WTC11 (cell line): ENCODE data around the gene LCN1. TPM values are rescaled to one million over a fixed set of nuclear protein-coding genes. Genes with fewer than 3 reads are reported as not detected.
A peak's percentile ranks its signal among the peaks of the same experiment; 100 is the strongest.

Experiments
- ATAC-seq: fragments of 200-7000 bp; cut with Tn5 transposase; 2 replicates; pipeline ENCODE4 v1.10.0; 2021; ENCODE audit warnings: mild to moderate bottlenecking, moderate library complexity
- CTCF ChIA-PET: fragments of 300-600 bp; sonication (Branson Sonifier 250); formaldehyde crosslinking; loops from one replicate; lab custom pipeline; 2021; ENCODE audit warnings: antibody characterized with exemption; lab: Charles Lee
- POLR2A ChIA-PET: fragments of 350-600 bp; sonication (Branson Sonifier 250); formaldehyde crosslinking; loops from one replicate; lab custom pipeline; 2021; ENCODE audit warnings: antibody characterized with exemption; lab: Charles Lee
- DNase-seq: peaks from one replicate; pipeline ENCODE4 v3.0.0; 2021; ENCODE audit warnings: low spot score
- H3K27ac Mint-ChIP-seq: 2 replicates; pipeline ENCODE4 v1.8.0; 2021; ENCODE audit warnings: mixed read lengths
- H3K27me3 Mint-ChIP-seq: 2 replicates; pipeline ENCODE4 v1.8.0; 2021; ENCODE audit warnings: low read depth, mild to moderate bottlenecking, moderate library complexity, mixed read lengths
- H3K36me3 Mint-ChIP-seq: 2 replicates; pipeline ENCODE4 v1.8.0; 2021; ENCODE audit warnings: mixed read lengths
- H3K4me1 Mint-ChIP-seq: 2 replicates; pipeline ENCODE4 v1.8.0; 2022; ENCODE audit warnings: mixed read lengths
- H3K4me3 Mint-ChIP-seq: 2 replicates; pipeline ENCODE4 v1.8.0; 2021; ENCODE audit warnings: mild to moderate bottlenecking, moderate library complexity, mixed read lengths
- H3K9me3 Mint-ChIP-seq: 2 replicates; pipeline ENCODE4 v1.8.0; 2021; ENCODE audit warnings: mixed read lengths
- ATF1 ChIP-seq: sonication (generic); formaldehyde crosslinking; IDR thresholded peaks from 2 replicates; pipeline ENCODE4 v1.8.1; 2023; ENCODE audit warnings: mild to moderate bottlenecking, moderate library complexity, missing genetic modification reagents
- ATF6 ChIP-seq: sonication (generic); formaldehyde crosslinking; IDR thresholded peaks from 2 replicates; pipeline ENCODE4 v1.8.1; 2023; ENCODE audit warnings: mild to moderate bottlenecking, missing genetic modification reagents
- FOXK1 ChIP-seq: sonication (generic); formaldehyde crosslinking; IDR thresholded peaks from 2 replicates; pipeline ENCODE4 v1.8.0; 2022; ENCODE audit warnings: mild to moderate bottlenecking, moderate library complexity, missing genetic modification reagents
- FOXP1 ChIP-seq: sonication (generic); formaldehyde crosslinking; IDR thresholded peaks from 2 replicates; pipeline ENCODE4 v1.8.0; 2022; ENCODE audit warnings: missing genetic modification reagents, mild to moderate bottlenecking, moderate library complexity, borderline replicate concordance
- GRHL2 ChIP-seq: fragments of 250-450 bp; sonication (Bioruptor Pico); IDR thresholded peaks from 2 replicates; pipeline ENCODE4 v1.8.0; 2022; ENCODE audit warnings: mild to moderate bottlenecking, moderate library complexity; ENCODE audit not compliant: insufficient replicate concordance, severe bottlenecking
- HMGA2 ChIP-seq: fragments of 250-450 bp; sonication (Bioruptor Pico); IDR thresholded peaks from 2 replicates; pipeline ENCODE4 v1.4.0; 2021; ENCODE audit warnings: mild to moderate bottlenecking, moderate library complexity
- MAX ChIP-seq: sonication (generic); formaldehyde crosslinking; IDR thresholded peaks from 2 replicates; pipeline ENCODE4 v1.8.0; 2022; ENCODE audit warnings: mild to moderate bottlenecking, missing genetic modification reagents
- NR3C1 ChIP-seq: sonication (generic); formaldehyde crosslinking; conservative IDR thresholded peaks from 2 replicates; pipeline ENCODE4 v1.8.1; 2023; ENCODE audit warnings: low read depth, mild to moderate bottlenecking, missing genetic modification reagents
- PRDM15 ChIP-seq: sonication (generic); formaldehyde crosslinking; IDR thresholded peaks from 2 replicates; pipeline ENCODE4 v1.8.0; 2022; ENCODE audit warnings: missing genetic modification reagents
- SOX15 ChIP-seq: fragments of 250-450 bp; sonication (Bioruptor Pico); IDR thresholded peaks from 2 replicates; pipeline ENCODE4 v1.9.0; 2021; ENCODE audit warnings: mild to moderate bottlenecking
- SP1 ChIP-seq: sonication (generic); formaldehyde crosslinking; conservative IDR thresholded peaks from 2 replicates; pipeline ENCODE4 v1.8.1; 2022; ENCODE audit warnings: missing genetic modification reagents
- TEAD1 ChIP-seq: sonication (generic); formaldehyde crosslinking; IDR thresholded peaks from 2 replicates; pipeline ENCODE4 v1.8.0; 2022; ENCODE audit warnings: mild to moderate bottlenecking, missing genetic modification reagents
- USF1 ChIP-seq: sonication (generic); formaldehyde crosslinking; IDR thresholded peaks from 2 replicates; pipeline ENCODE4 v1.8.0; 2022; ENCODE audit warnings: mild to moderate bottlenecking, missing genetic modification reagents
- USF2 ChIP-seq: sonication (generic); formaldehyde crosslinking; IDR thresholded peaks from 2 replicates; pipeline ENCODE4 v1.8.1; 2023; ENCODE audit warnings: mild to moderate bottlenecking, missing genetic modification reagents, moderate library complexity
- ZBTB21 ChIP-seq: sonication (generic); formaldehyde crosslinking; IDR thresholded peaks from 2 replicates; pipeline ENCODE4 v1.8.1; 2023; ENCODE audit warnings: mild to moderate bottlenecking, missing genetic modification reagents, borderline replicate concordance
- ZNF232 ChIP-seq: sonication (generic); formaldehyde crosslinking; IDR thresholded peaks from 2 replicates; pipeline ENCODE4 v1.8.0; 2022; ENCODE audit warnings: mild to moderate bottlenecking, missing genetic modification reagents
- ZNF396 ChIP-seq: fragments of 250-450 bp; sonication (Bioruptor Pico); IDR thresholded peaks from 2 replicates; pipeline ENCODE4 v1.8.0; 2021; ENCODE audit warnings: mild to moderate bottlenecking, moderate library complexity, borderline replicate concordance
- ZNF416 ChIP-seq: fragments of 250-450 bp; sonication (Bioruptor Pico); IDR thresholded peaks from 2 replicates; pipeline ENCODE4 v1.9.0; 2021; ENCODE audit warnings: mild to moderate bottlenecking, inconsistent platforms
- ZSCAN18 ChIP-seq: fragments of 250-450 bp; sonication (Bioruptor Pico); IDR thresholded peaks from 2 replicates; pipeline ENCODE4 v2.1.2; 2022; ENCODE audit warnings: mild to moderate bottlenecking, moderate library complexity
- total RNA-seq: library from RNA; stranded (reverse); gene quantifications from 3 replicates; pipeline ENCODE4 v1.2.3, GENCODE V29; 2021

The LCN1 gene
- total RNA-seq, 1 experiment from 2014 or later, result not detected

GRCh38 chr9:135478191-135478590 is 43.0 kb upstream of the LCN1 start:
- Mint-ChIP-seq H3K4me3 (peak overlapping the region; percentile 79), H3K36me3 (no peaks in the 10 kb centered on the region), H3K27me3 (no peaks in the 10 kb centered on the region; the same call in 1 of the 2 replicates), H3K27ac (no peak overlapping the region), H3K9me3 (no peaks in the 10 kb centered on the region), H3K4me1 (peaks cover 26% of the 10 kb centered on the region)
- POLR2A ChIA-PET, result no interaction called here
- DNase-seq (no peak), ATAC-seq (no peak)
- CTCF ChIA-PET, result interaction anchor here (0.5 to 1.2 kb wide), 3 partner anchors 21 to 435 kb away, joined by 3 read pairs; no protein-coding TSS in a partner anchor
- no peak for TF ChIP-seq ATF6
- no peak for TF ChIP-seq GRHL2 (CRISPR knock-in tag)
- TF ChIP-seq USF2, result no peak
- no peak for TF ChIP-seq ZBTB21 (CRISPR knock-in tag)
- TF ChIP-seq ZNF396 (CRISPR knock-in tag), result no peak
- no peak for TF ChIP-seq ZNF416 (CRISPR knock-in tag)
- TF ChIP-seq NR3C1 (CRISPR knock-in tag), result no peak

GRCh38 chr9:135478829-135479468 is 42.3 kb upstream of the LCN1 start:
- Mint-ChIP-seq H3K9me3 (no peaks in the 10 kb centered on the region), H3K4me1 (peaks cover 26% of the 10 kb centered on the region), H3K36me3 (peaks cover 6% of the 10 kb centered on the region; the same call in 1 of the 2 replicates), H3K4me3 (peak overlapping the region; percentile 79), H3K27ac (peak overlapping the region; percentile 32; the same call in 1 of the 2 replicates), H3K27me3 (no peaks in the 10 kb centered on the region; the same call in 1 of the 2 replicates)
- CTCF ChIA-PET, result interaction anchor here (1.2 kb wide), 1 partner anchor 20 kb away, joined by 3 read pairs; no protein-coding TSS in a partner anchor
- POLR2A ChIA-PET, result no interaction called here
- ATAC-seq, result peak; percentile 23; the same call in 1 of the 2 replicates
- TF ChIP-seq FOXP1 (CRISPR knock-in tag), result peak; percentile 34; the same call in 1 of the 2 replicates
- peak; percentile 36; the same call in 1 of the 2 replicates for TF ChIP-seq MAX (CRISPR knock-in tag)
- TF ChIP-seq SP1, result 0 out of 2 replicates have a peak, but pooled peaks have one; percentile 20
- no peak for TF ChIP-seq FOXK1
- no peak for TF ChIP-seq PRDM15
- TF ChIP-seq SOX15 (CRISPR knock-in tag), result no peak
- peak; percentile 70 for TF ChIP-seq USF1 (CRISPR knock-in tag)
- TF ChIP-seq TEAD1 (CRISPR knock-in tag), result no peak
- TF ChIP-seq ATF1 (CRISPR knock-in tag), result no peak
- TF ChIP-seq HMGA2, result no peak
- TF ChIP-seq USF2, result peak; percentile 70
- no peak for TF ChIP-seq ZNF232 (CRISPR knock-in tag)
- TF ChIP-seq ZSCAN18, result no peak
- peak; percentile 38 for DNase-seq
